Measurements from ENCODE around the gene LCTL. TPM values are rescaled to one million over a fixed set of nuclear protein-coding genes. Genes with fewer than 3 reads are reported as not detected.
"Not testable (repeated sequence)": the region's sequence is repeated elsewhere in the genome, so short reads cannot be mapped to it uniquely, and the experiment has no call there.

Gene LCTL
- total RNA-seq, 2 experiments from 2014 or later: not detected

DNA sequence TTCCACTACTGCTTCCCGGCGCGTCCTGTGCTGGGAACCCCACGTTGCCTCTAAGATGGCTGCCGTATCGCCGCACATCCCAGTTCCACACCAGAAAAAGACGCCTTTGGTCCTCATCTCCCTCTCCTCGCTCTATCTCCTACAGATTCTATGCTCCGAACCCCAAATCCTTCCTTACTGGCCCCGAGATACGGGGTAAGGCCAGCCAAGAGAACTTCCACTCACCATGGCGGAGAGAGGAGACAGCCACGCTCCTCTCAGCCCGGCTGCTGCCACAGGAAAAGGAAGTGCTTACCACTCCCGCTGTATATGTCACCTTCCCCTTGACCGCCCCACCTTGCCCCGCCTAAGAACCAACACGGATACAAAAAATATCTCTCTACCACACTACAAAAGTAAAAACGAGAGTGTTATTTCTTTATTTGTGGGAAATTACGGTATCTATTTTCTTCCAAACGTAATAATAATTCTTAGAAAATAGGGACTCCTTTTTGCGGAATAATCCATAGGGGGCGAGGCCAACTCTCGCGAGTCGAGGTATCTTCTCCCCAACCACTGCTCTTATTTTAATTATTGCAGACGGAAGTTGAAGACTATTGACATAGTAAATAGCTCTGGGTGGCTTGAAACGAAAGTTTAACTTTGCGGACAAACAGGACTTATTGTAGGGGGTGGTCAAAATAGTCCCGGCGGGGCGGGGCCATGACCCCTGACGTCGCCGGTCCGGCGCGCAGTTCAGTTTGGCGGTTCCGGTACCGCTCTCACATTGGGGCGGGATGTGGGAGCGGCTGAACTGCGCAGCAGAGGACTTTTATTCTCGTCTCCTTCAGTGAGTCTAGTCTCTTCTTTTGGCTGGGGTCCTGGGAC, 61.0 kb downstream of the LCTL start, which contains the start of the genes RPL4 and ZWILCH:
RPL4 (minus strand) TSS at position 293 of the 867 bp plus-strand sequence; CDS start at position 228, 65 bp downstream.
ZWILCH (plus strand) TSS at position 764 of the 867 bp plus-strand sequence; CDS start at position 777, 13 bp downstream.
- ChIA-PET POLR2A (interaction anchor here (0.6 to 4.0 kb wide), 28 partner anchors 8 to 1200 kb away, joined by 3 to 27 read pairs (median 4); partner anchors contain the start of genes DIS3L, MAP2K1, RNU5B-1 and SNAPC5), CTCF (interaction anchor here (0.6 kb wide), 1 partner anchor 150 kb away, joined by 5 read pairs; no protein-coding TSS in a partner anchor)
- Mint-ChIP-seq H3K36me3 (ENCODE audit: low read depth) (peaks cover 56% of the 10 kb centered on the region), H3K4me3 (peak within 1 kb of the TSS; percentile 99), H3K4me1 (ENCODE audit: low read depth) (peaks cover 40% of the 10 kb centered on the region), H3K27me3 (no peaks in the 10 kb centered on the region), H3K9me3 (no peaks in the 10 kb centered on the region), H3K27ac (peak within 1 kb of the TSS; percentile 100)
- DNase-seq (peak; percentile 80), ATAC-seq (peak; percentile 90)
- TF ChIP-seq, protein P1, sequence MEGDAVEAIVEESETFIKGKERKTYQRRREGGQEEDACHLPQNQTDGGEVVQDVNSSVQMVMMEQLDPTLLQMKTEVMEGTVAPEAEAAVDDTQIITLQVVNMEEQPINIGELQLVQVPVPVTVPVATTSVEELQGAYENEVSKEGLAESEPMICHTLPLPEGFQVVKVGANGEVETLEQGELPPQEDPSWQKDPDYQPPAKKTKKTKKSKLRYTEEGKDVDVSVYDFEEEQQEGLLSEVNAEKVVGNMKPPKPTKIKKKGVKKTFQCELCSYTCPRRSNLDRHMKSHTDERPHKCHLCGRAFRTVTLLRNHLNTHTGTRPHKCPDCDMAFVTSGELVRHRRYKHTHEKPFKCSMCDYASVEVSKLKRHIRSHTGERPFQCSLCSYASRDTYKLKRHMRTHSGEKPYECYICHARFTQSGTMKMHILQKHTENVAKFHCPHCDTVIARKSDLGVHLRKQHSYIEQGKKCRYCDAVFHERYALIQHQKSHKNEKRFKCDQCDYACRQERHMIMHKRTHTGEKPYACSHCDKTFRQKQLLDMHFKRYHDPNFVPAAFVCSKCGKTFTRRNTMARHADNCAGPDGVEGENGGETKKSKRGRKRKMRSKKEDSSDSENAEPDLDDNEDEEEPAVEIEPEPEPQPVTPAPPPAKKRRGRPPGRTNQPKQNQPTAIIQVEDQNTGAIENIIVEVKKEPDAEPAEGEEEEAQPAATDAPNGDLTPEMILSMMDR (IDR thresholded peaks at IDR 0.05): no peak
- intact Hi-C loops (cut with micrococcal nuclease): no loop called here

DNA sequence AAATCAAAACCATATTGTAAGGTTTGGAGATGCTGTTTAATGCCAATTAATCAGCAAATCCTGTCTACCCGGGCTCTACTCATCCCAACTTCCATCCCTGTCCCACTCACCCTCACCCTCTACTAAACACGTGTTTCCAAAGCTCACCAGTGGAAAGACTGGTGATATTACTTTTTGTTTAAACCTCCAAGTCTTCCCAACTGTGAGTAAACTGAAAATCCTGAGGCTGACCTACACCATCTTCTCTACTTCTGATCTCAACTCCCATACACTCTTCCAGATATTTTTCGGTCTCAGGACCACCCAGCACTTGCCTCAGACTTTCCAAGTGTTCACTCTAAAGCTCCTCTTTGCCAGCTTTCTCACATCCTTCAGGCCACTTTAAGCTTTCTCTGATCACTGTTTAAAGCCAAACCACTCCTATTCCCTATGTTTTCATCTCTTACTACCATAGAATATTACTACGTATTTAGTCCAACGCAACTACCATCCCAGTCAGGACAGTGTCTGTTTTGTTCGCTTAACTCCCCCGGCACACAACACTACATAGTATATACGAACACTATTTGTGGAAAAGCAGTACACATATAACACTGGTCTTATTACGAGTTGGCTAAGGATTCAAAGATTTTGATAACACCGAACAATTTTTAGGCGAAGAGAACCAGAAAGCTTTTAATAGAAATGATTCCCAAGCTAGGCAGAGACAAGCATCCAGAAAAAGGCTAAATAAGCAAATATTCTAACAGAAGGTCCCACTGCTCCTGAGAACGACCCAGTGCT, 61.8 kb downstream of the LCTL start:
- peak overlapping the region; percentile 100 for H3K27ac Mint-ChIP-seq
- H3K27me3 Mint-ChIP-seq: no peaks in the 10 kb centered on the region
- DNase-seq: no peak
- no peaks in the 10 kb centered on the region for H3K9me3 Mint-ChIP-seq
- peaks cover 45% of the 10 kb centered on the region for H3K4me1 Mint-ChIP-seq (ENCODE audit: low read depth)
- intact Hi-C loops (cut with micrococcal nuclease): no loop called here
- H3K36me3 Mint-ChIP-seq (ENCODE audit: low read depth): peaks cover 60% of the 10 kb centered on the region
- POLR2A ChIA-PET: interaction anchor here (0.6 to 4.0 kb wide), 17 partner anchors 8 to 1199 kb away, joined by 3 to 27 read pairs (median 4); partner anchors contain the start of genes DIS3L, MAP2K1, RNU5B-1 and TIPIN
- TF ChIP-seq, protein P1 (IDR thresholded peaks at IDR 0.05): no peak
- ATAC-seq: no peak
- CTCF ChIA-PET: interaction anchor here (0.6 kb wide), 1 partner anchor 149 kb away, joined by 5 read pairs; no protein-coding TSS in a partner anchor
- H3K4me3 Mint-ChIP-seq: peak overlapping the region; percentile 99

DNA sequence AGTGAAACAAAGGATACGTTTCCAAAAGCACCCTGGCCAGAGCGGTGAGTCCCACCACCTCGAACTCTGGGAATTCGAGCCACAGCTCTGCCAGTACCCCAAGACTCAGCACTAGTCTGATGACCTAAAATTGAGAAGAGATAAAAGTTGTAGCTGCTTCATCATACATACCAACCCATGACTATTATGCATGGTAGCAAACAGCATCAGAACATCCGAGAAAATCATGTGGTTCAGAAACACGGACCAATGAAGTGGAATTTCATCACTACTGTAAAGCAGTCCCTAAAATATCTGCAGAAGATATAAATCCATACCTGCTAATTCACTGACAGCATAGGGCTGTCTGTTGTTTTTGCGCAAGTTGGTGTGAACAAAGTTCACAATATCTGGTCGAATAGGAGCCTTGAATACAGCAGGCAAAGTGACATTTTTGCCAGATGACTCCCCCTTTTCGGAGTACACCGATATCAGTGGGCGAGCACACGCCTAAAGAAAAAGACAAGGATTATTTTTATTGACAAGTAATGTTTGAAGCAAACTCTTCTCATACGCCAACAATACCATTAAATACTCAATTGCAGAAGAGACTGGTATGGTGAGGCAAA, 62.7 kb downstream of the LCTL start:
- ATAC-seq; H3K9me3 Mint-ChIP-seq; DNase-seq; H3K27me3 Mint-ChIP-seq; CTCF ChIA-PET; intact Hi-C loops (cut with micrococcal nuclease): not testable (repeated sequence)
- Mint-ChIP-seq H3K36me3 (ENCODE audit: low read depth) (peaks cover 64% of the 10 kb centered on the region), H3K27ac (peak overlapping the region; percentile 100), H3K4me3 (peak overlapping the region; percentile 99), H3K4me1 (ENCODE audit: low read depth) (peaks cover 49% of the 10 kb centered on the region)
- POLR2A ChIA-PET: interaction anchor here (0.7 to 4.0 kb wide), 14 partner anchors 9 to 1198 kb away, joined by 3 to 27 read pairs (median 6); partner anchors contain the start of genes DIS3L, MAP2K1, RNU5B-1 and TIPIN

DNA sequence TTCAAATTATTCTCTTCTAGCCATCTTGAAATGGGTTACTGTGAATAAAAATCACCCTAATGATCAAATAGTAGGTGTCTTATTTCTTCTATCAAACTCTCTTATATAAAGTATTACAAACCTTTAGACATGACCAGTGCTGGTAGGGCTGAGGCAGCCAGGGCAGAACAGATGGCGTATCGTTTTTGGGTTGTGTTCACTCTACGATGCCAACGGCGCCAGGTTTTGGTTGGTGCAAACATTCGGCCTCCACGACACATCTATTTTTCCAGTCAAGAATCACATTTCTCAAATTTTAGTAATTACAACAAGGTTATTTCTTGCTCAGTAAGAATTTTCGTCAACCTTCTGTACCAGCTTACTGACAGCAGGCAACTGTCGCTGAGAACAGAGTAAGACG, 63.3 kb downstream of the LCTL start:
- peak overlapping the region; percentile 100 for H3K27ac Mint-ChIP-seq
- peaks cover 52% of the 10 kb centered on the region for H3K4me1 Mint-ChIP-seq (ENCODE audit: low read depth)
- H3K27me3 Mint-ChIP-seq: no peaks in the 10 kb centered on the region
- ATAC-seq (no peak), DNase-seq (no peak)
- ChIA-PET POLR2A (interaction anchor here (0.9 to 4.0 kb wide), 3 partner anchors 8 to 133 kb away, joined by 5 to 27 read pairs (median 12); partner anchors contain the start of gene MAP2K1), CTCF (no interaction called here)
- H3K36me3 Mint-ChIP-seq (ENCODE audit: low read depth): peaks cover 70% of the 10 kb centered on the region
- H3K4me3 Mint-ChIP-seq: peak overlapping the region; percentile 99
- intact Hi-C loops (cut with micrococcal nuclease): no loop called here
- TF ChIP-seq, protein P1 (IDR thresholded peaks at IDR 0.05): no peak
- no peaks in the 10 kb centered on the region for H3K9me3 Mint-ChIP-seq

DNA sequence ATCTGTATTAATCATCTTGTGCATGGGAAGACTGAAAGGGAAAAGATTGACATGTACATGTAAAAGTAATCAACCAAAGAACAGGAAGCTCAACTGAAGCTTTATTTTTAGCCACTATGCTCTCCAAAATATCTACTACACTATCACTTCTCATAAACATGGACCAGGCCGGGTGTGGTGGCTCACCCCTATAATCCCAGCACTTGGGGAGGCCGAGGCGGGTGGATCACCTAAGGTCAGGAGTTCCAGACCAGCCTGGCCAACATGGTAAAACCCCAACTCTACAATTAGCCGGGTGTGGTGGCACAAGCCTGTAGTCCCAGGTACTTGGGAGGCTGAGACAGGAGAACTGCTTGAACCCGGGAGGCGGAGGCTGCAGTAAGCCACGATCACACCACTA, 65.5 kb downstream of the LCTL start:
- H3K27me3 Mint-ChIP-seq; ATAC-seq; intact Hi-C loops (cut with micrococcal nuclease); H3K9me3 Mint-ChIP-seq; DNase-seq: not testable (repeated sequence)
- Mint-ChIP-seq H3K4me1 (ENCODE audit: low read depth) (peaks cover 48% of the 10 kb centered on the region), H3K36me3 (ENCODE audit: low read depth) (peaks cover 83% of the 10 kb centered on the region), H3K4me3 (peak overlapping the region; percentile 99), H3K27ac (peak overlapping the region; percentile 92)
- ChIA-PET POLR2A (interaction anchor here (0.5 to 6.1 kb wide), 4 partner anchors 11 to 206 kb away, joined by 3 to 65 read pairs (median 10); partner anchors contain the start of genes DIS3L and MAP2K1), CTCF (interaction anchor here (1.4 to 5.1 kb wide), 3 partner anchors 11 to 114 kb away, joined by 3 to 65 read pairs (median 3); partner anchors contain the start of gene MAP2K1)

All from activated CD8-positive, alpha-beta T cell treated with anti-CD3 and anti-CD28 coated beads for 36 hours (primary cell).